SH-SY5Y (cell line): Measurements from ENCODE around the gene SGTB.

Source experiments
- GATA2 ChIP-seq: IDR thresholded peaks from 2 replicates; pipeline ENCODE4 v1.6.1; 2011; ENCODE audit warnings: mild to moderate bottlenecking, low read depth, low read length
- GATA3 ChIP-seq: IDR thresholded peaks from 2 replicates; pipeline ENCODE4 v1.6.1; 2011; ENCODE audit warnings: low read depth, mild to moderate bottlenecking, low read length, moderate library complexity

- TF ChIP-seq GATA2, result no peak
- TF ChIP-seq GATA3, result no peak
These were observed 70.8 kb downstream of the SGTB start for GRCh38 chr5:65651144-65651543.
